ENCODE results near the gene ZNF605.
"Not testable (repeated sequence)": the region's sequence is repeated elsewhere in the genome, so short reads cannot be mapped to it uniquely, and the experiment has no call there.

- TF ChIP-seq ZBTB40 (IDR thresholded peaks at IDR 0.05; ENCODE audit: borderline replicate concordance); CTCF (IDR thresholded peaks at IDR 0.05 in 2 of 3, conservative IDR thresholded peaks at IDR 0.05 in 1 of 3; ENCODE audit: control insufficient read depth in 2 of 3, extremely low read depth in 1 of 3, insufficient read depth in 1 of 3, low read depth in 3 of 3, low read length in 3 of 3); DPF2 (IDR thresholded peaks at IDR 0.05); POLR2A (IDR thresholded peaks at IDR 0.05; ENCODE audit: low read depth, low read length); EZH2 (IDR thresholded peaks at IDR 0.05; ENCODE audit: borderline replicate concordance, control insufficient read depth, low read depth, low read length): not testable (repeated sequence)
Measured at GRCh38 chr12:132874620-132875019, 81.5 kb downstream of the ZNF605 start.

Measured in GM12878 (cell line).